HG02943 (cell line): ENCODE results near the gene MRPL49.

Source experiments
- ATAC-seq: cut with Tn5 transposase; IDR thresholded peaks from one replicate; pipeline ENCODE4 v1.9.1; 2021; ENCODE audit warnings: mild to moderate bottlenecking, low read depth, moderate library complexity; ENCODE audit not compliant: unreplicated experiment

Gene MRPL49

GRCh38 chr11:65102142-65103095 lies 19.7 kb upstream of the MRPL49 start:
- no peak for ATAC-seq

GRCh38 chr11:65103476-65103875 lies 18.6 kb upstream of the MRPL49 start:
- ATAC-seq = no peak

GRCh38 chr11:65104628-65105027 lies 17.5 kb upstream of the MRPL49 start:
- ATAC-seq = no peak

DNA sequence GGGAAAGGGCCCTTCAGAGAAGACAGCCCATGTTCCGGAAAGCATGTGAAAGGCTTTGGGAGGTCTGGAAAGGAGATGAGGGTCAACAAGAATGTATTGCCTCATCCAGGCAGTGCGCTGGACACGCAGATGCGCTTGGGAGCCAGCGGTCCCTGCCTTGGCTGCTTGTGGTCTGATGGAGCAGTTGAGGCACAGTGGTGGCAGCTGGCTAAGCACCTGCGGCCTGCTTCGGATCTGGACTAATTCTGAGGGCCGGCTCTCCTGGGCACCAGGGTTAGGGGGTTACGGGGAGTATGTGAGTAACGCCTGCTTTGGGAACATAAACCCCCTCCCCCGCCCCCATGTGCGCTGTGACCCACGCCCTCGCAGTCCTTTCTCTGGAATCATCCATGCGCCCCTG lies 15.0 kb upstream of the MRPL49 start:
- ATAC-seq = no peak

- ATAC-seq = no peak
Observed at GRCh38 chr11:65107751-65108468, 14.2 kb upstream of the MRPL49 start.

DNA sequence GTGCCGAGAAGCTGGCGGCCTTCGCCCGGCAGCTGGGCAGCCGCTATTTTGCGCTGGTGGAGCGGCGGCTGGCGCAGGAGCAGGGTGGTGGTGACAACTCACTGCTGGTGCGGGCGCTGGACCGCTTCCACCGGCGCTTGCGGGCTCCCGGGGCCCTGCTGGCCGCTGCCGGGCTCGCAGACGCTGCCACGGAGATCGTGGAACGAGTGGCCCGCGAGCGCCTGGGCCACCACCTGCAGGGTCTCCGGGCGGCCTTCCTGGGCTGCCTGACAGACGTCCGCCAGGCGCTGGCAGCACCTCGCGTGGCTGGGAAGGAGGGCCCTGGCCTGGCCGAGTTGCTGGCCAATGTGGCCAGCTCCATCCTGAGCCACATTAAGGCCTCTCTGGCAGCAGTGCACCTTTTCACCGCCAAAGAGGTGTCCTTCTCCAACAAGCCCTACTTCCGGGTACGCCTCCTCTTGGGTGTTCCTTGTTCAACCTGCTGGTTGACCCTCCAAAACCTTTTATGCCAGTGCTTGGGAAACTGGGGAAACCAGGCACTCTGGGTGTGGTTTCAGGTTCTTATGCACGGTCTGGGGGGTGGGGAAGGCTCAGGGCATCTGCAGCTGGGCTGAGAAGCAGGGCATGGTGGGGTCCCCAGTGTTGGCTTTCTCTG lies 13.5 kb upstream of the MRPL49 start:
- no peak for ATAC-seq

DNA sequence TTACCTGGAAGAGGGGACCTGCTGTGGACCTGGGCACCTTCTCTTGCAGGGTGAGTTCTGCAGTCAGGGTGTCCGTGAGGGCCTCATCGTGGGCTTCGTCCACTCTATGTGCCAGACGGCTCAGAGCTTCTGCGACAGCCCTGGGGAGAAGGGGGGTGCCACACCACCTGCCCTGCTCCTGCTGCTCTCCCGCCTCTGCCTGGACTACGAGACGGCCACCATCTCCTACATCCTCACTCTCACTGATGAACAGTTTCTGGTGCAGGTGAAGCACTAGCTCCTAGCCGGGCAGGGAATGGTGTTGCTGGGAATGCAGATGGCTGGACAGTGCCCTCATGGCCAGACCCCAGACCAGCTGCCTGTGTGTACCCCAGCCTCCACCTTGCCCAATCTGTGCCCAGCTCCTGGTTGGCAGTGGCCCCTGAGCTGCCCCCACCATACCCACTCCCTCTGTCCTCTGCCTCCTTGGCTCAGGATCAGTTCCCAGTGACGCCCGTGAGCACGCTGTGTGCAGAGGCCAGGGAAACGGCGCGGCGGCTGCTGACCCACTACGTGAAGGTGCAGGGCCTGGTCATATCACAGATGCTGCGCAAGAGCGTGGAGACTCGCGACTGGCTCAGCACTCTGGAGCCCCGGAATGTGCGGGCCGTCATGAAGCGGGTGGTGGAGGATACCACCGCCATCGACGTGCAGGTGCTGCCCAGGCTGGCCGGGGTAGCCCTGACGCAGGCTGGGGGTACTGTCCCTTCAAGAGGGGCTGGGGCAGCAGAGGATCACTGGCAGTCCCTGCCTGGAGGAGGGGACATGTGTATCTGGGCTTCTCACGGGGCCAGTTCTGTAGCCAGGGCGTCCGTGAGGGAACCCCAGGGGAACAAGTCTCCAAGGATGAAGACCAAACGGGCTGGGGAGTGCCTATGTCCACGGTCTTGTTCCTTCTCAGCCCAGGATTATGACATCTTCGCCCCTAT lies 12.6 kb upstream of the MRPL49 start:
- ATAC-seq = no peak

- ATAC-seq = no peak
Observed at GRCh38 chr11:65110354-65110861, 11.7 kb upstream of the MRPL49 start.

DNA sequence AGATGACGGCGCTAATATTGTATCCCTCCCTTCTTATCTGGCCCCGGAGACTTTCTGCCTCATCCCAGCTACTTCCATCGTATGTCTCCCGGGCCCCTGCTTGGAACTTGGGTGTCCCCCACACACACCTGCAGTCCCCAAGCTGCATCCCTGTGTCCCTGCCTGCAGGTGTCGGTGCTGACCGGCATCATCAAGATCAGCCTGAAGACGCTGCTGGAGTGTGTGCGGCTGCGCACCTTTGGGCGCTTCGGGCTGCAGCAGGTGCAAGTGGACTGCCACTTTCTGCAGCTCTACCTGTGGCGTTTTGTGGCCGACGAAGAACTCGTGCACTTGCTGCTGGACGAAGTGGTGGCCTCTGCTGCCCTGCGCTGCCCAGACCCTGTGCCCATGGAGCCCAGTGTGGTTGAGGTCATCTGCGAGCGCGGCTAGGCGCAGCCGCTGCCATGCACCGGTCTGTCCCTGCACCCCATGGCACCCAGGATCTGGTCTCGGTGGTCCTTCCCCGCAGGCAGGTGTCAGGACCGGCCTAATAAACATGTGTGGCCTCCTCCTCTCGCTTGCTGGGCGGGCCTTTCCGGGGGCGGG lies 10.9 kb upstream of the MRPL49 start:
- ATAC-seq = no peak

DNA sequence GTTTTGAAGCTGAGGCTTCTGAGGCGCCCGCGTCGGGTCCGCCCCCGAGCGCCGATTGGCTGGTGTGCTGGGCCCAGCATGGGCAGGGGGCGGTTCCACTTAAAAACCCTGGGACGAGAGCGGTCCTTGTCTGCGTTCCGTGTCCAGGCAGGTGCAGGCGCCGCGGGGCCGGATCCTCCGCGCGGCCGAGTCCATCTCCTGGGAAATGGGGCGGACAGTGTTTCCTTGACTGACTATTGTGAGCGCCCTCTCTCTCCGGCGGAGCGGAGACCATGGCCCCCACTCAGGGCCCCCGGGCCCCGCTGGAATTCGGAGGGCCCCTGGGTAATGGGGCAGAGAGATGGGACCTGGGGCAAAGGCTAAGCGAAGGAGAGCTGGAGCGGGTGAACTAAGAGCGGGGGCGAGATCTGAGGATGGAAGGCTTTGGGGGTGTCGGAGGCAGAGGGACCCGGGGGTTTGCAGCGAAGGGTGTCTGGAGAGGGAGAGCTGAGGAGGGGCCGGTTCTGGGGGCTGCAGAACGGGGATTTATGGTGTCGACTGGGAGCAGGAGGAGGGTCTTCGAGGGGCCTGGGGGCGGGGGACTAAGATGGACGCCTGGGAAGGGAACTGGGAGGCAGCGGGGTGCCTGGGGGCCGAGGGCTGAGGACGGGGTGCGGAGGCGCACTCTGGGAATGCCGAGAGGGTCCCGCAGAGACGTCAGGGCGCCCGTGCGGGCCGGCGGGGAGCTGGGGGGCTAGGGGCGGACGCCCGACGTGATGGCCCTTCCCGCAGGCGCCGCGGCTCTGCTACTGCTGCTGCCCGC lies 10.2 kb upstream of the MRPL49 start, which contains the start of gene TM7SF2:
TSS of gene TM7SF2 (plus strand) at position 129 of the 802 bp plus-strand sequence. CDS start at position 273, 144 bp downstream.
- peak; percentile 49 for ATAC-seq

DNA sequence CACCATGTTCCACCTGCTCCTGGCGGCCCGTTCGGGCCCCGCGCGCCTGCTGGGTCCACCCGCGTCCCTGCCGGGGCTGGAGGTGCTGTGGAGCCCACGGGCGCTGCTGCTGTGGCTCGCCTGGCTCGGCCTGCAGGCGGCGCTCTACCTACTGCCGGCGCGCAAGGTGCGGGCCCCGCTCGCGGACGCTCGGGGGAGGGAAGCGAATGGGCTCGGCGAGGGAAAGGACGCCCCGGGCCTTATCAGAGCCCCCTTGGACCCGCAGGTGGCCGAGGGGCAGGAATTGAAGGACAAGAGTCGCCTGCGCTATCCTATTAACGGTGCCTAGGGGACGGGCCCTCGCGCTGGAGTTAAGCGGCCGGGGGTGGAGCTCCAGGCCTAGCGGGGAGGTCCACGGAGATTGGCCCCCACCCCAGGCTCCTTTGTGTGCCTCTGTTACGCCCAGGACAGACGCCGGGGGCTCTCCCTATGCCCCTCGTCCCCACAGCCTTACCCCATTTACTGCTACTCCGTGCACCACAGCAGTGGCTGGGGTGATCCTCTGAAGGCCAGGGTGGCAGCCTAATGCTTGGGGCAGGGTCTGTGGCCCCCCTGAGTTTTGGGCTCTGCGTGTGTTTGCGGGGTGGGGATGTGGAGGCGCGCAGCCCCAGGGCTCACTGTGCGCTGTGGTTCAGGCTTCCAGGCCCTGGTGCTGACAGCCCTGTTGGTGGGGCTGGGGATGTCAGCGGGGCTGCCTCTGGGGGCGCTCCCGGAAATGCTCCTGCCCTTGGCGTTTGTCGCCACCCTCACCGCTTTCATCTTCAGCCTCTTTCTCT lies 9.4 kb upstream of the MRPL49 start:
- ATAC-seq = no peak

DNA sequence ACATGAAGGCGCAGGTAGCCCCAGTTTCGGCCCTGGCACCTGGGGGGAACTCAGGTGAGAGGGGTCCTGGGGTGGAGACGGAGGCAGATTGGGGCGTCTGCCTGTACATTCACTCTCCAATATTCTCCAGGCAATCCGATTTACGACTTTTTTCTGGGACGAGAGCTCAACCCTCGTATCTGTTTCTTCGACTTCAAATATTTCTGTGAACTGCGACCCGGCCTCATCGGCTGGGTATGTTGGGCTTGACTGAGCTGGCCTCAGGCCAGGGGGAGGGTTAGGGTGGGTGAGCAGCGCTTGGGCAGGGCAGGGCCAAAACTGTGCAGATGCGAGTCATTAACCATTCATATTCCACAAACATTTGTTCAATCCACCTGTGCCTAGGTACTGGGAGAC lies 8.8 kb upstream of the MRPL49 start:
- ATAC-seq = no peak

DNA sequence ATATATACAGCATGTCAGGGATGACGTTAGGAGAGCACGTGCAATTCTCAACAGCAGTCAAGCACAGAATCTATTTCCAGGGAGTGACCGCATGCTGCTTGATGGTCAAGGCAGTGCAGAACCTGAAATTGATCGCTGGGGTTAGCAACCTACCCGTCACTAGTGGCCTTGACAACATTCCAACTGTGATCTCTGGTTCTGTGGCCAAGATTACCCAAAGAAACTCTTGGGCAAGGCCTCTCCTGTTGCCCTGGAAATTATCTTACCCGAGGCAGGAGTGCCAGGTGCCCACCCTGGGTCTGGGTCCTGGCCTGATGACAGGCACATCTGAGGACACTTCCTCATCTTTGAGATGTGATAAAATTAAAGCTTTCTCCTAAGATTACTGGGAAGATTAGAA lies 8.3 kb upstream of the MRPL49 start:
- ATAC-seq = no peak

DNA sequence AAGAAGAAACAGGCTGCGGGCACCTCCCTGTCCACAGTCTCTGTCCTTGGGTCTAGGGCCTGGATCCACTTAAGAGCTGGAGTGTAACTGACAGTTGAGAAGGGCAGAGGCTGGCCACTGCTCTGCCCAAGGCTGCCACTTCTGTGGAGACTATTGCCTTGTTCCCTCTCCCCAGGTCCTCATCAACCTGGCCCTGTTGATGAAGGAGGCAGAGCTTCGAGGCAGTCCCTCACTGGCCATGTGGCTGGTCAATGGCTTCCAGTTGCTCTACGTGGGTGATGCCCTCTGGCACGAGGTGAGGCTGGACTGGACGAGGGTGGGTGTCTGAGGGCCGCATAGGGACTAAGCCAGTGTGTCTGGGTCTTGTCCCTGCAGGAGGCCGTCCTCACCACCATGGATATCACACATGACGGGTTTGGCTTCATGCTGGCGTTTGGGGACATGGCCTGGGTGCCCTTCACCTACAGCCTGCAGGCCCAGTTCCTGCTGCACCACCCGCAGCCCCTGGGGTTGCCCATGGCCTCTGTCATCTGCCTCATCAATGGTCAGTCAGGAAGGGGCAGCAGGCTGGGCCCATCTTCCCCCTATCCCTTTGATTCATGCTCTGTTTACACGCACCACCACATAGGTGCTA lies 7.5 kb upstream of the MRPL49 start:
- no peak for ATAC-seq

DNA sequence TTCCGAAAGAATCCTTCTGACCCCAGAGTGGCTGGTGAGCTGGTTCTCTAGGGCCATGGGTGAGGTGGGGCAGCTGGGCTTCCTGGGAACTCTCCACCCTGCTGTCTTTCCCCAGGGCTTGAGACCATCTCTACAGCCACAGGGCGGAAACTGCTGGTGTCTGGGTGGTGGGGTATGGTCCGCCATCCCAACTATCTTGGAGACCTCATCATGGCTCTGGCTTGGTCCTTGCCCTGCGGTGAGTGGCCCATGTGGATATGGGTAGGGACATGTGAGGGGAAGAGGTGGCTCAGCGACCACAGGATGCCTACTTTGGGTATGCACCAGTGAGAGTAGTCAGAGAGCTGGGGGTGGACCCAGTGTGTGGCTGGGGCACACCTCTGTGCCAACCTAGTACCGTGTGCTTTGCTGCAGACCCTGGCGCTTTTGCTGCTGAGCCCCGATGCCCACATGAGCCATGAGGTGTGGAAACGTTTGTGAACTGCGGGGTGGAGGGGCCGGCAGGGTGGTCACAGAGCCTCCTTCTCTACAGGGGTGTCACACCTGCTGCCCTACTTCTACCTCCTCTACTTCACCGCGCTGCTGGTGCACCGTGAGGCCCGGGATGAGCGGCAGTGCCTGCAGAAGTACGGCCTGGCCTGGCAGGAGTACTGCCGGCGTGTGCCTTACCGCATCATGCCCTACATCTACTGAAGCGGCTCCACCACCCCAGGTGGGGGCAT lies 6.6 kb upstream of the MRPL49 start:
- no peak for ATAC-seq

DNA sequence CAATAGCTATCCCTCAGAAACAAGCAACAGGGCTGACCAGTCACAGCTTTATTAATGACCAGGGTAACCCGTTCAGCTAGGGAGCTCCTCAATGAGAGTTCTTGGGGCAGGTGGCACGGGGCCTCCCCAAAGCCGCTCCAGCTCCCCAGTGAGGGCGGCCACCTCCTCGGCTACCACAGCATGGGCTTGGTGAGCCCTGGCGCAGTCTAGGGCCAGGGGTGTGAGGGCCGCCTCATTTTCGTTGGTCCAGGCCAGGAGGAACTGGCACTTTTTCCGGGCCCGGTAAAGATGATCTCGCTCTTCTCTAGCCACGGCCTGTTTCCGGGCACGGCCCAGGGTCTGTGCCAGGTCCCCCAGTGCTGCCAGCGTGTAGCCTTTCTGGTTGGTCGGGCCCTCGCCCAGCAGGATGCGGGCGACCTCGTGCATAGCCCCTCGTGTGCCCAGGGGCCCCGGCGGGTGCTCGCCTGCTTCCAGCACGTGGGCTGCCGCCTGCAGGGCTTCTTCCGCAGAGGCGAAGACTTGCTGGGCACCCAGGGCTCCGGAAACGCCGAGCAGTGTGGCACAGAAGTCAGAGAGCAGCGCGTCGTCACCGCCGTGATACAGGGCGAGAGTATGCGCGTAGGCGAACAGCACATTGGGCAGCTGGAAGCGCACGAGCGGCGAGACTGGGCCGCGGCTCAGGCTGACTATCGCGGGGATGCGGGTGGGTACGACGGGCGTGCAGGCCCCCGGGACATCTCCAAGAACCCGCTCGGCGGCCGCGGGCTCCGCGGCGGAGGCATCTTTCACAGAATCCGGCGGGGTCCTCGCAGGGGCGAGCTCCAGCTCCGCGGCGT lies 5.5 kb upstream of the MRPL49 start:
- ATAC-seq = peak; percentile 2
